Activated B cell treated with CpG ODN at 0.5 μM for 24 hours (primary cell): ENCODE measurements around the gene RAD51B. TPM values are rescaled to one million over a fixed set of nuclear protein-coding genes. Genes with fewer than 3 reads are reported as not detected.

Source experiments
- ATAC-seq: fragments of 200-7000 bp; cut with Tn5 transposase; one replicate; pipeline ENCODE4 v1.10.0; 2021; ENCODE audit warnings: low read depth, mild to moderate bottlenecking, moderate library complexity
- CTCF ChIA-PET: fragments of 350-600 bp; sonication (Branson Sonifier 250); formaldehyde crosslinking; loops from one replicate; lab custom pipeline; 2021; ENCODE audit warnings: antibody characterized with exemption; lab: Charles Lee
- POLR2A ChIA-PET: fragments of 350-600 bp; sonication (Branson Sonifier 250); formaldehyde crosslinking; loops from one replicate; lab custom pipeline; 2021; ENCODE audit warnings: antibody characterized with exemption; lab: Charles Lee
- DNase-seq: peaks from one replicate; pipeline ENCODE4 v3.0.0; 2022
- H3K27ac Mint-ChIP-seq: one replicate; pipeline ENCODE4 v1.8.0; 2020; ENCODE audit warnings: mixed read lengths
- H3K27me3 Mint-ChIP-seq: one replicate; pipeline ENCODE4 v1.8.0; 2021; ENCODE audit warnings: mixed read lengths
- H3K36me3 Mint-ChIP-seq: one replicate; pipeline ENCODE4 v1.8.0; 2021; ENCODE audit warnings: low read depth, mixed read lengths
- H3K4me1 Mint-ChIP-seq: one replicate; pipeline ENCODE4 v1.8.0; 2021; ENCODE audit warnings: mixed read lengths
- H3K4me3 Mint-ChIP-seq: one replicate; pipeline ENCODE4 v1.8.0; 2020; ENCODE audit warnings: mild to moderate bottlenecking, mixed read lengths
- H3K9me3 Mint-ChIP-seq: one replicate; pipeline ENCODE4 v1.8.0; 2020; ENCODE audit warnings: mixed read lengths
- CTCF ChIP-seq: fragments of 200-600 bp; IDR thresholded peaks from one replicate; pipeline ENCODE4 v1.8.0; 2022; ENCODE audit warnings: antibody characterized with exemption, mild to moderate bottlenecking
- intact Hi-C: fragments of 100-400 bp; cut with micrococcal nuclease; formaldehyde crosslinking; loops from one replicate; pipeline ENCODE4 v1.15.1; 2024
- total RNA-seq: library from RNA; stranded (reverse); gene quantifications from 2 replicates; pipeline ENCODE4 v1.2.3, GENCODE V29; 2022

Gene RAD51B
- total RNA-seq, 1 donor from 2014 or later: 53.9 TPM

- peaks cover 92% of the 10 kb centered on the region for H3K4me1 Mint-ChIP-seq
- ChIA-PET POLR2A (interaction anchor here (0.8 to 10.6 kb wide), 44 partner anchors 8 to 435 kb away, joined by 3 to 604 read pairs (median 6); partner anchors contain the start of gene ZFP36L1), CTCF (interaction anchor here (1.0 to 2.9 kb wide), 15 partner anchors 33 to 741 kb away, joined by 3 to 10 read pairs (median 4); no protein-coding TSS in a partner anchor)
- peaks cover 18% of the 10 kb centered on the region for H3K36me3 Mint-ChIP-seq
- TF ChIP-seq CTCF: no peak
- ATAC-seq (no peak), DNase-seq (no peak)
- H3K9me3 Mint-ChIP-seq: no peaks in the 10 kb centered on the region
- intact Hi-C loops: loop anchor here (1.0 to 2.0 kb wide), 10 partner anchors 58 to 436 kb away; partner anchors contain the start of gene ZFP36L1
- peak overlapping the region; percentile 97 for H3K27ac Mint-ChIP-seq
- H3K4me3 Mint-ChIP-seq: peak overlapping the region; percentile 73
- no peaks in the 10 kb centered on the region for H3K27me3 Mint-ChIP-seq
These were observed 865.2 kb downstream of the RAD51B start for GRCh38 chr14:68684466-68685418.

- intact Hi-C loops: loop anchor here (1.0 to 2.0 kb wide), 10 partner anchors 57 to 437 kb away; partner anchors contain the start of gene ZFP36L1
- Mint-ChIP-seq H3K4me1 (peaks cover 87% of the 10 kb centered on the region), H3K27me3 (no peaks in the 10 kb centered on the region), H3K4me3 (peak overlapping the region; percentile 73), H3K36me3 (peaks cover 11% of the 10 kb centered on the region), H3K27ac (peak overlapping the region; percentile 97), H3K9me3 (no peaks in the 10 kb centered on the region)
- no peak for TF ChIP-seq CTCF
- peak; percentile 76 for ATAC-seq
- peak; percentile 65 for DNase-seq
- ChIA-PET CTCF (interaction anchor here (0.6 to 2.9 kb wide), 20 partner anchors 32 to 742 kb away, joined by 3 to 10 read pairs (median 4); no protein-coding TSS in a partner anchor), POLR2A (interaction anchor here (0.7 to 10.6 kb wide), 50 partner anchors 9 to 436 kb away, joined by 3 to 604 read pairs (median 5); partner anchors contain the start of gene ZFP36L1)
These were observed 866.0 kb downstream of the RAD51B start for GRCh38 chr14:68685419-68686204.

- Mint-ChIP-seq H3K4me1 (peaks cover 85% of the 10 kb centered on the region), H3K27ac (peak overlapping the region; percentile 97), H3K9me3 (no peaks in the 10 kb centered on the region), H3K36me3 (peaks cover 9% of the 10 kb centered on the region), H3K4me3 (peak overlapping the region; percentile 73), H3K27me3 (no peaks in the 10 kb centered on the region)
- DNase-seq (no peak), ATAC-seq (no peak)
- intact Hi-C loops: no loop called here
- CTCF ChIA-PET: interaction anchor here (0.7 to 2.9 kb wide), 15 partner anchors 47 to 437 kb away, joined by 3 to 10 read pairs (median 4); no protein-coding TSS in a partner anchor
- POLR2A ChIA-PET: interaction anchor here (0.8 to 10.6 kb wide), 33 partner anchors 9 to 436 kb away, joined by 3 to 604 read pairs (median 7); partner anchors contain the start of gene ZFP36L1
- TF ChIP-seq CTCF: no peak
These were observed 866.6 kb downstream of the RAD51B start for GRCh38 chr14:68686205-68686465.

- intact Hi-C loops: no loop called here
- no peaks in the 10 kb centered on the region for H3K27me3 Mint-ChIP-seq
- no peak for ATAC-seq
- peak overlapping the region; percentile 97 for H3K27ac Mint-ChIP-seq
- no peak for DNase-seq
- ChIA-PET POLR2A (interaction anchor here (0.9 to 10.6 kb wide), 9 partner anchors 8 to 437 kb away, joined by 4 to 604 read pairs (median 40); partner anchors contain the start of gene ZFP36L1), CTCF (interaction anchor here (1.4 to 2.9 kb wide), 3 partner anchors 97 to 180 kb away, joined by 4 to 10 read pairs (median 5); no protein-coding TSS in a partner anchor)
- peaks cover 3% of the 10 kb centered on the region for H3K36me3 Mint-ChIP-seq
- no peaks in the 10 kb centered on the region for H3K9me3 Mint-ChIP-seq
- peaks cover 85% of the 10 kb centered on the region for H3K4me1 Mint-ChIP-seq
- no peak overlapping the region for H3K4me3 Mint-ChIP-seq
- TF ChIP-seq CTCF: no peak
These were observed 867.1 kb downstream of the RAD51B start for GRCh38 chr14:68686724-68687123.
